HCT116 (cell line): Measurements from ENCODE around the gene PPTC7. TPM values are rescaled to one million over a fixed set of nuclear protein-coding genes. Genes with fewer than 3 reads are reported as not detected.

Source experiments
- ATAC-seq: fragments of 200-7000 bp; cut with Tn5 transposase; 2 replicates; pipeline ENCODE4 v1.9.1; 2020; ENCODE audit warnings: mild to moderate bottlenecking, moderate library complexity
- BruUV-seq: library from RNA; stranded (reverse); fragments of 400-500 nt; replicated peaks from 2 replicates; lab custom pipeline; 2021; lab: Mats Ljungman, UMichigan
- CTCF ChIA-PET: fragments of 300-600 bp; sonication (Branson Sonifier 250); formaldehyde crosslinking; loops from one replicate; lab custom pipeline; 2021; ENCODE audit warnings: antibody characterized with exemption; lab: Charles Lee
- POLR2A ChIA-PET: fragments of 300-600, 350-600 bp; sonication (Branson Sonifier 250); formaldehyde crosslinking; loops from one replicate; lab custom pipeline; 2021; ENCODE audit warnings: antibody characterized with exemption; lab: Charles Lee
- RAD21 ChIA-PET, 2 experiments: fragments of 300-600 bp; sonication (Branson Sonifier 250); formaldehyde crosslinking; loops; one replicate each; lab custom pipeline; 2023; ENCODE audit warnings: low total read pairs in 2 of 2; ENCODE audit not compliant: uncharacterized antibody in 2 of 2, unreplicated experiment in 2 of 2, low non-redundant PET in 1 of 2; lab: Charles Lee
- DNase-seq: peaks from one replicate; pipeline ENCODE4 v3.0.0-alpha.2; 2010; ENCODE audit warnings: low read depth, low spot score
- H2AFZ ChIP-seq: fragments of 200-600 bp; shearing (Covaris generic), sonication (generic); 2 replicates; pipeline ENCODE4 v1.6.1; 2017; ENCODE audit warnings: low read depth, mixed run types, mixed read lengths, antibody characterized with exemption, low read length; ENCODE audit not compliant: poor library complexity, severe bottlenecking
- H3K27ac ChIP-seq: 2 replicates; pipeline ENCODE4 v1.5.1; 2012; ENCODE audit warnings: low read depth, low read length
- H3K27me3 ChIP-seq: fragments of 200-600 bp; sonication (generic); 2 replicates; pipeline ENCODE4 v1.6.1; 2016; ENCODE audit warnings: mixed run types, low read length, mixed read lengths; ENCODE audit not compliant: insufficient read depth
- H3K36me3 ChIP-seq, 2 experiments: fragments of 200-500 bp in 1 of 2; fragments of 200-600 bp in 1 of 2; sonication (Bioruptor generic) in 1 of 2; sonication (generic) in 1 of 2; 2 replicates each; pipeline versions ENCODE4 v1.5.1 to v1.6.1; 2014 to 2016; ENCODE audit warnings: low read length in 2 of 2, inconsistent platforms in 1 of 2, mixed read lengths in 1 of 2, mixed run types in 1 of 2; ENCODE audit not compliant: insufficient read depth in 2 of 2, control insufficient read depth in 1 of 2
- H3K4me1 ChIP-seq, 2 experiments: fragments of 200-600 bp in 1 of 2; sonication (generic) in 1 of 2; 2 replicates each; pipeline versions ENCODE4 v1.5.1 to v1.6.1; 2012 to 2017; ENCODE audit warnings: low read length in 2 of 2, inconsistent platforms in 1 of 2, mild to moderate bottlenecking in 1 of 2, mixed read lengths in 1 of 2, mixed run types in 1 of 2, moderate library complexity in 1 of 2; ENCODE audit not compliant: insufficient read depth in 2 of 2, control insufficient read depth in 1 of 2
- H3K4me2 ChIP-seq: fragments of 200-600 bp; sonication (generic); 2 replicates; pipeline ENCODE4 v1.6.1; 2017; ENCODE audit warnings: mixed run types, low read length, mixed read lengths
- H3K4me3 ChIP-seq, 2 experiments: fragments of 200-600 bp in 1 of 2; sonication (generic) in 1 of 2; replicated peaks in 1 of 2; 2 replicates each; pipeline ENCODE4 v1.5.1; 2011 to 2016; ENCODE audit warnings: low read length in 2 of 2, control low read depth in 1 of 2, low read depth in 1 of 2, mild to moderate bottlenecking in 1 of 2, mixed read lengths in 1 of 2, mixed run types in 1 of 2
- H3K79me2 ChIP-seq: fragments of 200-600 bp; sonication (generic); 2 replicates; pipeline ENCODE4 v1.6.1; 2017; ENCODE audit warnings: mild to moderate bottlenecking, mixed run types, low read length, moderate library complexity, mixed read lengths; ENCODE audit not compliant: insufficient read depth
- H3K9ac ChIP-seq: fragments of 200-600 bp; sonication (generic); 2 replicates; pipeline ENCODE4 v1.6.1; 2016; ENCODE audit warnings: low read length, mixed read lengths
- H3K9me2 ChIP-seq: fragments of 200-600 bp; sonication (generic), shearing (Covaris generic); 2 replicates; pipeline ENCODE4 v1.6.1; 2017; ENCODE audit warnings: mixed run types, mild to moderate bottlenecking, moderate library complexity; ENCODE audit not compliant: insufficient read depth
- H3K9me3 ChIP-seq, 2 experiments: fragments of 200-500 bp in 1 of 2; fragments of 200-600 bp in 1 of 2; sonication (Bioruptor generic) in 1 of 2; sonication (generic) in 1 of 2; 2 replicates each; pipeline ENCODE4 v1.6.1; 2014 to 2017; ENCODE audit warnings: low read length in 2 of 2, mixed read lengths in 2 of 2, inconsistent platforms in 1 of 2, low read depth in 1 of 2, mild to moderate bottlenecking in 1 of 2, mixed run types in 1 of 2, moderate library complexity in 1 of 2; ENCODE audit not compliant: control insufficient read depth in 1 of 2, insufficient read depth in 1 of 2
- H4K20me1 ChIP-seq: fragments of 200-600 bp; sonication (generic), shearing (Covaris generic); 2 replicates; pipeline ENCODE4 v1.6.1; 2017; ENCODE audit warnings: mixed run types, mild to moderate bottlenecking, moderate library complexity; ENCODE audit not compliant: insufficient read depth
- ATF3 ChIP-seq: IDR thresholded peaks from 2 replicates; pipeline ENCODE4 v1.6.1; 2012
- CEBPB ChIP-seq: IDR thresholded peaks from 2 replicates; pipeline ENCODE4 v1.6.1; 2012; ENCODE audit warnings: low read depth
- CTCF ChIP-seq, 3 experiments: fragments of 200-600 bp in 1 of 3; sonication (generic) in 1 of 3; IDR thresholded peaks in 2 of 3; conservative IDR thresholded peaks in 1 of 3; 2 replicates each; pipeline ENCODE4 v1.5.1; 2012 to 2017; ENCODE audit warnings: low read depth in 2 of 3, low read length in 2 of 3, antibody characterized with exemption in 1 of 3, borderline replicate concordance in 1 of 3, control low read depth in 1 of 3, mild to moderate bottlenecking in 1 of 3, mixed read lengths in 1 of 3, mixed run types in 1 of 3, moderate library complexity in 1 of 3; ENCODE audit not compliant: insufficient read depth in 1 of 3
- EGR1 ChIP-seq: IDR thresholded peaks from 2 replicates; pipeline ENCODE4 v1.6.1; 2012; ENCODE audit warnings: low read depth
- EZH2 ChIP-seq: fragments of 200-600 bp; sonication (generic); IDR thresholded peaks from 2 replicates; pipeline ENCODE4 v1.6.1; 2017; ENCODE audit warnings: antibody characterized with exemption, mixed run types
- EZH2phosphoT487 ChIP-seq: fragments of 200-600 bp; IDR thresholded peaks from 2 replicates; pipeline ENCODE4 v1.6.1; 2018; ENCODE audit warnings: antibody characterized with exemption, borderline replicate concordance
- FOSL1 ChIP-seq: IDR thresholded peaks from 2 replicates; pipeline ENCODE4 v1.6.1; 2012; ENCODE audit warnings: low read depth
- JUND ChIP-seq: IDR thresholded peaks from 2 replicates; pipeline ENCODE4 v1.6.1; 2012
- MAX ChIP-seq: IDR thresholded peaks from 2 replicates; pipeline ENCODE4 v1.6.1; 2012
- RAD21 ChIP-seq: IDR thresholded peaks from 2 replicates; pipeline ENCODE4 v1.6.1; 2012; ENCODE audit warnings: low read depth, mild to moderate bottlenecking
- REST ChIP-seq: IDR thresholded peaks from 2 replicates; pipeline ENCODE4 v1.6.1; 2012; ENCODE audit warnings: low read depth
- SIN3A ChIP-seq: IDR thresholded peaks from 2 replicates; pipeline ENCODE4 v1.6.1; 2012; ENCODE audit warnings: low read depth
- SP1 ChIP-seq: IDR thresholded peaks from 2 replicates; pipeline ENCODE4 v1.6.1; 2012; ENCODE audit warnings: low read depth
- SRF ChIP-seq: IDR thresholded peaks from 2 replicates; pipeline ENCODE4 v1.6.1; 2012; ENCODE audit warnings: low read depth
- YY1 ChIP-seq: IDR thresholded peaks from 2 replicates; pipeline ENCODE4 v1.6.1; 2011; ENCODE audit warnings: low read length, low read depth, moderate library complexity, mild to moderate bottlenecking; ENCODE audit not compliant: insufficient replicate concordance; ENCODE audit errors: extremely low read depth
- ZBTB33 ChIP-seq: IDR thresholded peaks from 2 replicates; pipeline ENCODE4 v1.6.1; 2011; ENCODE audit warnings: mild to moderate bottlenecking, low read length, moderate library complexity; ENCODE audit not compliant: insufficient replicate concordance; ENCODE audit errors: extremely low read depth
- ZFX ChIP-seq: fragments of 450-650 bp; IDR thresholded peaks from 2 replicates; pipeline ENCODE4 v1.6.1; 2017
- ZNF274 ChIP-seq: fragments of 200-500 bp; sonication (Bioruptor generic); IDR thresholded peaks from 2 replicates; pipeline ENCODE4 v1.6.1; 2014; ENCODE audit warnings: mild to moderate bottlenecking, low read depth, low read length, inconsistent platforms
- intact Hi-C: fragments of 100-400 bp; cut with micrococcal nuclease; formaldehyde crosslinking; loops from 2 replicates; pipeline ENCODE4 v1.10.0; 2022
- total RNA-seq: library from RNA; stranded (reverse); gene quantifications from one replicate; pipeline ENCODE4 v1.2.1, GENCODE V29; 2021; ENCODE audit not compliant: unreplicated experiment

The PPTC7 gene
- total RNA-seq, 1 experiment from 2014 or later, result 25.2 TPM

- intact Hi-C loops, result loop anchor here (10.0 kb wide), 1 partner anchor 81 kb away; no protein-coding TSS in a partner anchor
- TF ChIP-seq EZH2phosphoT487 (no peak), SP1 (no peak), REST (no peak), RAD21 (no peak), YY1 (peak; percentile 45), SRF (no peak), ZFX (peak; percentile 97), FOSL1 (no peak), EGR1 (no peak), EZH2 (no peak), CTCF (IDR thresholded peaks at IDR 0.05 in 2 of 3, conservative IDR thresholded peaks at IDR 0.05 in 1 of 3; ENCODE audit: borderline replicate concordance in 1 of 3, insufficient read depth in 1 of 3, low read depth in 2 of 3, low read length in 2 of 3) (no peak), MAX (peak; percentile 78), SIN3A (peak; percentile 60), ATF3 (no peak), ZNF274 (no peak), JUND (no peak), ZBTB33 (peak; percentile 82), CEBPB (no peak)
Measured at GRCh38 chr12:110613771-110614684, 30.9 kb upstream of the PPTC7 start, which contains the start of gene TCTN1. TCTN1 (plus strand) TSS chr12:110614129; CDS start chr12:110614183, 54 bp downstream.

More at GRCh38 chr12:110613771-110614684, 30.9 kb upstream of the PPTC7 start, which contains the start of gene TCTN1:
- Histone ChIP-seq H3K4me1 (peaks cover 10 to 25% of the 10 kb centered on the region in 2 experiments; a peak in 3 of 4 replicates), H2AFZ (peak within 1 kb of the TSS; percentile 90), H3K9me2 (no peaks in the 10 kb centered on the region), H3K9me3 (no peaks in the 10 kb centered on the region), H3K36me3 (no peaks in the 10 kb centered on the region), H3K79me2 (no peaks in the 10 kb centered on the region; the same call in 1 of the 2 replicates), H3K4me3 (peak within 1 kb of the TSS; percentile 84 to 95), H3K4me2 (peak within 1 kb of the TSS; percentile 99), H4K20me1 (no peaks in the 10 kb centered on the region), H3K9ac (peak within 1 kb of the TSS; percentile 90), H3K27ac (peak within 1 kb of the TSS; percentile 21), H3K27me3 (no peaks in the 10 kb centered on the region)
- BruUV-seq, result TSS peak; percentile 66
- DNase-seq (peak; percentile 76), ATAC-seq (peak; percentile 99)
- RAD21 ChIA-PET, result interaction anchor here (1.2 to 1.6 kb wide), 2 partner anchors 183 to 213 kb away, joined by 3 to 6 read pairs; no protein-coding TSS in a partner anchor
- POLR2A ChIA-PET, result no interaction called here
- CTCF ChIA-PET, result interaction anchor here (1.1 to 2.3 kb wide), 2 partner anchors 12 to 213 kb away, joined by 3 to 6 read pairs; no protein-coding TSS in a partner anchor
